ENCODE measurements around the gene HOXA3.

GRCh38 chr7:27152816-27153442 lies 546 bp upstream of the HOXA3 start:
- no peak for TF ChIP-seq EZH2 (IDR thresholded peaks at IDR 0.05; ENCODE audit: low read length)
- TF ChIP-seq CTCF (optimal IDR thresholded peaks at IDR 0.05 in 1 of 3, IDR thresholded peaks at IDR 0.05 in 1 of 3, conservative IDR thresholded peaks at IDR 0.05 in 1 of 3; ENCODE audit: extremely low read depth in 1 of 3, insufficient read depth in 2 of 3, low read length in 3 of 3) = no peak

Measured in keratinocyte (primary cell).